Measurements from ENCODE around the gene HYCC2.
"Not testable (repeated sequence)": the region's sequence is repeated elsewhere in the genome, so short reads cannot be mapped to it uniquely, and the experiment has no call there.

The HYCC2 gene

GRCh38 chr2:201070948-201071478, 458 bp downstream of the HYCC2 start:
- no peak for DNase-seq

DNA sequence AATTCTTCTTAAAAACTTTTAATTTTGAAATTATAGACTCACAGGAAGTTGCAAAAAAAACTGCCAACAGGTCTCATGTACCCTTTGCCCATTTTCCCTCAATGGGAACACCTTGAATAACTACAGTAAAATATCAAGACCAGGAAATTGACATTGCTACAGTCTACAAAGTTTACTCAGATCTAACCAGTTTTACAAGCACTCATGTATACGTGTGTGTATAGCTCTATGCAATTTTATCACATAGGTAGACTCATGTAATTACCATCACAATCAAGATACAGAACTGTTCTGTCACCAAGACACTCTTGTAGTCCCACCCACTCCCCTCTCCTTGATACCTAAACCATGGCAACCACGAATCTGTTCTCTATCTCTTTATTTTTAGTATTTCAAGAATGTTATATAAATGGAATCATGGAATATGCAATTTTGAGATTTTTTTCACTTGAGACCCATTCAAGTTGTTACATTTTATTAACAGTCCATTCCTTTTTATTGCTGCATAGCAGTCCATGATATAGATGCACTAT, 6.6 kb downstream of the HYCC2 start:
- no peak for DNase-seq

- not testable (repeated sequence) for DNase-seq
Measured at GRCh38 chr2:201063516-201063915, 8.0 kb downstream of the HYCC2 start.

DNA sequence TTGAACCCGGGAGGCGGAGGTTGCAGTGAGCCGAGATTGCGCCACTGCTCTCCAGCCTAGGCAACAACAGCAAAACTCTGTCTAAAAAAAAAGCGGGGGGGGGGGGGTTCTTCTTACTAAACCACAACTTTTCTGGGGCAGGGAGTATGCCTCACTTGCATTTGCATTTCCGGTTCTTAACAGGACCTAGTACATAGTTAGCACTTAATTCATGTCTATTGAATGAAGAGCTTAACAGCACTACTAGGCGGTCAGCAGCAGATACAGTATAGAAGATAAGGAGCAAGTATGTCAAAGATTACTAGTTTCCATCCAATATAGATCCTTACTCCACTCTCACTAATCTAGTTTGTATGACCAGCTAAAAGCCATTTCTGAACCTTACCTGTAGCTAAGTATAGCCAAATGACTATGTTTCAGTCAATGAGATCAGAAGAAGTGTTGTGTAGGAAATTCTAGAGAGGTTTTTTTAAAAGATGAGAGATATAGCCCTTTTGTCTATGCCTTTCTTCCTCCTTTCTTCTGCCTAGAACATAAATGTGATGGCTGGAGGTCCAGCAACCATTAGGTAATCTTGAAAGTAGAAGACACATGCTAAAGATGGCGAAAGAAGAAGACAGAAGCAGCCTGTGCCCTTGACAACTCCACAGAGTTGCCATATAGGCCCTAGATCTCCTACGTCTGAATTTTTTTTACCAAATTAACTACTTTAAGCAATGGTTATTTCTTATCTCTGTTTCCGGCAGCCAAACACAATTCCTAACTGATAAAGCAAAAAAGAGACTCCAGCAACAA, 11.3 kb downstream of the HYCC2 start:
- DNase-seq: no peak

- DNase-seq: no peak
Measured at GRCh38 chr2:201058914-201059313, 12.6 kb downstream of the HYCC2 start.

GRCh38 chr2:201057715-201058248, 13.7 kb downstream of the HYCC2 start:
- no peak for DNase-seq

DNA sequence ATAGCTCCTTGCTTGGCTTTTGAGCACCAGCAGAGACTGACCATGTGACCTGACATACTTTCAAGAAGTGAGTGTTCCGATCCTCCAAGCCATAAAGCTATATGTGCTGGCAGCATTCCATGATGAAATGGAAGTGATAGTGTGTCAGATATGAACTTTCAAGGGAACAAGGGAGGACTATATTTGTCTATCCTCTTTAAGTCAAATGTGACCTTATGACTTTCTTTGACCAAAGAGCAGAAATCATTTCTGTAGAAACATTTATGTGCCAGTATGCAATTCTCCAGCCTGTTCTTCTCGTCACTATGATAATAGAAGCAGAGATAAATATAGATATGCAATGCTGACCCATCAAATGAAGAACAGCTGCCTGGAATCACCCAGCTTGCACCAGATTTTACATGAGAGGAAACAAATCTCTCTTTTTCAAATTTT, 14.4 kb downstream of the HYCC2 start:
- no peak for DNase-seq

DNA sequence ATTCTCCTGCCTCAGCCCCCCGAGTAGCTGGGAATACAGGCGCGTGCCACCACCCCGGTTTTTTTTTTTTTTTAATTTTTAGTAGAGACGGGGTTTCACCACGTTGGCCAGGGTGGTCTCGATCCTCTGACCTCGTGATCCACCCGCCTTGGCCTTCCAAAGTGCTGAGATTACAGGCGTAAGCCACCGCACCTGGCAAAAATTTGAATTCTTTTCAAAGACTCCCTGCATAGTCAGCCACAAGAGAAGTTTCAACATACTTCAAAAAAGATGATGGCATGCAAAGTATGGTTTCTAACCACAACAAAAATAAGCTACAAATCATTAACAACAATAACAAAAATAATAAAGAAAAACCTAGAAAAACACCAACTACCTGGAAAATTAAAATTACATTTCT, 22.0 kb downstream of the HYCC2 start:
- DNase-seq: no peak

DNA sequence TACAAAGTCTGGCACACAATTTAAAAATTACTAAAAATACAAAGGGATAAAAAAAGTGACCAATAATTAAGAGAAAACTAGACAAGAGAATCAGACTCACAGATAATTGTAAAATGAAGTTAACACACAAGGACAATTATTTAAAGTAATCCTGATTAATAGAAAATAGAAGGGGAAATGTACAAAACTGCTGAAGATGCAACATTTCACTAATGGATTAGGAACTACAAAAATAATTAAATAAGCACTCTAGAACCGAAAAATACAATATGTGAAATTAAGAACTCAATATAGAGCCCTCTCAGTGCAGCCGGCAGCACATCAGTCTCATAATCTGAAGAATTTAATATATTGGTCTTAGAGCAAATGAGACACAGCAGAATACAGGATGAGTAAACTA, 24.6 kb downstream of the HYCC2 start:
- no peak for DNase-seq

DNA sequence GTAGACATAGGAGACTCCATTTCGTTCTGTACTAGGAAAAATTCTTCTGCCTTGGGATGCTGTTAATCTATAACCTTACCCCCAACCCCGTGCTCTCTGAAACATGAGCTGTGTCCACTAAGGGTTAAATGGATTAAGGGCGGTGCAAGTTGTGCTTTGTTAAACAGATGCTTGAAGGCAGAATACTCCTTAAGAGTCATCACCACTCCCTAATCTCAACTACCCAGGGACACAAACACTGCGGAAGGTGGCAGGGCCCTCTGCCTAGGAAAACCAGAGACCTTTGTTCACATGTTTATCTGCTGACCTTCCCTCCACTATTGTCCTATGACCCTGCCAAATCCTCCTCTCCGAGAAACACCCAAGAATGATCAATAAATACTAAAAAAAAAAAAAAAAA, 28.4 kb downstream of the HYCC2 start:
- not testable (repeated sequence) for DNase-seq

GRCh38 chr2:201042451-201042850, 29.0 kb downstream of the HYCC2 start:
- not testable (repeated sequence) for DNase-seq

DNA sequence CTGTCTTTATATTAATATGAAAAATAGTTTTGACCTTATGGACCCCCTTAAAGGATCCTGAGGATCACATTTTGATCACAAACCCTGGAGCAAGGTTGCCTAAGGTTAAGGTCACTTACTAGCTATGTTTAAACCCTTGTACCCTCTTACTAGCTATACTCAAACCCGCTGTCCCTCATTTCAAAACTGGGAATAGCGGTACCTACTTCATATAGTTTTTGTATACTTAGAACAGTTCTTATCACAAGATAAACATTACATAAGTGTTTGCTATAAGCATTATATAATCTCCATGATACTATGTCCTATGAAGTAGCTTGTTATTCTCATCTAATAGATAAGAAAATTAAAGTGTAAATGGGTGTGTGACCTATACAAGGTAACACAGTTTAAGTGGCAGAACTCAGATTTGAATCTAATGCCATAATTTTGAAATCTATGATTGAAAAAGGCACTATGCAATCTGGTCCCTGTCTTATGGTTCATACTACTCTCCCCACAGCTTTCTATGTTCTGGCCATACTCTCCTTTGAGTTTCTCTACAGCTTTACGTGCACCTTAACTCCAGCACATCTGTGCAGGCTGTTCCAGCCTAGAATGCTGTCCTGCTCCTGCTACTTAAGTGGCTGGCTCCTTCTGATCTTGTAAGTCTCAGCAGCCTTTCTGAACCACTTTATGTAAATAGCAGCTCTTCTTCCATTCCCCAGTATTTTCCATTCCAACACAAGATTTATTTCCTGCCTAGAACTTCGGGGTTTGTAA, 30.4 kb downstream of the HYCC2 start:
- no peak for DNase-seq

DNA sequence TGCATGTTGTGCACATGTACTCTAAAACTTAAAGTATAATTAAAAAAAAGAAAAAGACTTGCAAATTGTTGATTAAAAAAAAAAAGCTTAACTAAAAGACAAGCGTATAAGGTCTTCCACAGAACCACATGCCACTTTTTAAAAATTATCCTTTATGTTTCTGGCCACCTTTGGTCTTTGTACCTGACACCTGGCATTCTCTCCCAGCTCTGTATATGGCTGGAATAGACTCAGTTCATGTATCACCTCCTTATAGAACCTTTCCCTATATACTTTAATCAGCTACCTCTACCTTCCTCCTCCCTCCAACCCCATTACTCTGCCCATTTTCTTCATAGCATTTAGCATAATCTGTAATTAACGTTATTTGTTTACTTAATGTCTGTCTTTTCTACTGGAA, 32.6 kb downstream of the HYCC2 start:
- DNase-seq: no peak

GRCh38 chr2:201038361-201038760, 33.1 kb downstream of the HYCC2 start:
- not testable (repeated sequence) for DNase-seq

DNA sequence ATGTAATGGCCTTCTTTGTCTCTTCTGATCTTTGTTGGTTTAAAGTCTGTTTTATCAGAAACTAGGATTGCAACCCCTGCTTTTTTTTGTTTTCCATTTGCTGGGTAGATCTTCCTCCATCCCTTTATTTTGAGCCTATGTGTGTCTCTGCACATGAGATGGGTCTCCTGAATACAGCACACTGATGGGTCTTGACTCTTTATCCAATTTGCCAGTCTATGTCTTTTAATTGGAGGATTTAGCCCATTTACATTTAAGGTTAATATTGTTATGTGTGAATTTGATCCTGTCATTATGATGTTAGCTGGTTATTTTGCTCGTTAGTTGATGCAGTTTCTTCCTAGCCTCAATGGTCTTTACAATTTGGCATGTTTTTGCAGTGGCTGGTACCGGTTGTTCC, 37.1 kb downstream of the HYCC2 start:
- not testable (repeated sequence) for DNase-seq

GRCh38 chr2:201024518-201024917, 47.0 kb downstream of the HYCC2 start:
- no peak for DNase-seq

DNA sequence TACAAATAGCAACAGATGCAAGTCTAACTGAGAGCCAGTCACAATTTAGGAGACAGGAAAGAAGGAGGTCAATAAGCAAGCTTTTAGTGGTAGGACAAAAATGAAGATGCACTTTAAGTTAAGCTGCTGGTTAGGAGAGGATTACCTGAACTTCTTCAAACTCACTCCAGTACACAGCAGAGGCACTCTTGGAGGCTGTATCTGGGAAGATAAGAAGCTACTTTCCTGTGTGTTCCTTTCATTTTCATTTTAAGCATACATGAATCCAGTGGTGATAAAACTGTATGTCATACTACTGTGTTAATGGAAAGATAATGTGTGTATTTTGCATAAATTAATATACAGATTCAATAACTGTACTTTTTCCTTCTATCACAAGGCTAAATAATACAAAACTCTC, 49.6 kb downstream of the HYCC2 start:
- no peak for DNase-seq
